Activated CD8-positive, alpha-beta memory T cell treated with anti-CD3 and anti-CD28 coated beads, Interleukin-2, amount 50 U/mL, for 48 hours (primary cell): ENCODE data around the gene ADD1.

ENCODE experiments used
- DNase-seq: peaks from one replicate; pipeline ENCODE4 v3.0.0-alpha.2; 2020

ADD1 gene

DNA sequence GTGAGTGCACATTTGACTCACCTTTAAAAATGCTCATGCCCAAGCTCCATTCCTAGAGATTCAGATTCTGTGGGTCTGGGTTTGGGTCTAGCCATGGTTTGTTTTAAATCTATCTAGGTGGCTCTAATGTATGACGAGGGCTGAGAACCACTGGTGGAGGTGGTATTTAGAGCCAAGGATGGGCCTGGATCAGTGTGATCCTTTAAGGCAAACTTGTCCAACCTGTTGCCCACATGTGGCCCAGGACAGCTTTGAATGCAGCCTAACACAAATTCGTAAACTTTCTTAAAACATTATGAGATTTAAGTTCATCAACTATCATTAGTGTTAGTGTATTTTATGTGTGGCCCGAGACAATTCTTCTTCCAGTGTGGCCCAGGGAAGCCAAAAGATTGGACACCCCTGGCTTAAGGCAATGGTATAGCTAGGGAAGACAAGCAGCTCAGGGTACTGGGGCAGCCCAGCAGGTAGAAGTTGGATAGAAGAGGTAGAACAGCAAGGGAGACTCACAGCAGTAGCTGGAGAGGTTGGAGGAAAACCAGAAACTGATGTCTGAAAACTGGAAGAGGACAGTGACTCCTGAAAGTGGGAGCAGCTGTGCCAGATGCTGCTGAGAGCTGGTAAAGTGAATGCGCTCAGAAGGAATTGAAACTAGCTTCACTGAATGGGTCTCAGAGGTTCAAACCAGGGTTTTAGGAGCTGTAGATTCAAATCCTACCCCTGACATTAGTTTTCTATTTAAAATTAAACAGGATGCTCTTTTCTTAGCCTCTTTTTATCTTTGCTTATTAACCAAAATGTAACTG is 18.2 kb downstream of the ADD1 start:
- no peak for DNase-seq

DNA sequence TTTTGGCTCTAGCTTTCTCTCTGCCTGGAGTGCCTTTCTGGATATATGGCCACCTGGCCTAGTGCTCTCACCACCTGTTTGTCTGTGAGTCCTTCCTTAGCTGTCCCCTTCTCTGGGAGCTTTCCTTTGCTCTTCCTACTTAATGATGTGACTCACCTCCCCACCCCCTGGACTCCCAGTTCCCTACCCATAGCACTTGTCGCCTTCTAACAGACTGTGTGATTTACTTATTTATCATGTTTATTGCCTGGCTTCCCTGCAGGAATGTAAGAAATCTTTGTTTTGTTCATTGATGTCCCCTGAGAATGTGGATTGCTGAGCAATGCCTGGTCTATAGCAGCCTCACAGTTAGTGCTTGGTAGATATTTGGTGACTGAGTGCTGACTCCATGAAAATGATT is 18.9 kb downstream of the ADD1 start:
- no peak for DNase-seq

DNA sequence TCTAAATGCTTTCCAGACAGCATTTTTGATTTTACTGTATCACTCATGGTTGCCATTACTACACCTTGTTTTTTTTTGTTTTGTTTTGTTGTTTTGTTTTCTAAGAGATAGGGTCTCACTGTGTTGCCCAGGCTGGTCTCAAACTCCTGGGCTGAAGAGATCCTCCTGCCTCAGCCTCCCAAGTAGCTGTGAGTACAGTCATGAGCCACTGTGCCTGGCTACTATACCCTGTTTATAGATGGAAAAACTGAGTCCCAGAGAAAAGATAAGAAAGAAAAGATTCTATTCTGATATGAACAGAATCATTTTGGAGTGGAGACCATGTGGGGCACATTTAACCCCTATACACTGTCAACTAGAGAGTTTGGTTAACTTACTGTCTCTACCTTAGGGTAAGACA is 20.0 kb downstream of the ADD1 start:
- no peak for DNase-seq

DNA sequence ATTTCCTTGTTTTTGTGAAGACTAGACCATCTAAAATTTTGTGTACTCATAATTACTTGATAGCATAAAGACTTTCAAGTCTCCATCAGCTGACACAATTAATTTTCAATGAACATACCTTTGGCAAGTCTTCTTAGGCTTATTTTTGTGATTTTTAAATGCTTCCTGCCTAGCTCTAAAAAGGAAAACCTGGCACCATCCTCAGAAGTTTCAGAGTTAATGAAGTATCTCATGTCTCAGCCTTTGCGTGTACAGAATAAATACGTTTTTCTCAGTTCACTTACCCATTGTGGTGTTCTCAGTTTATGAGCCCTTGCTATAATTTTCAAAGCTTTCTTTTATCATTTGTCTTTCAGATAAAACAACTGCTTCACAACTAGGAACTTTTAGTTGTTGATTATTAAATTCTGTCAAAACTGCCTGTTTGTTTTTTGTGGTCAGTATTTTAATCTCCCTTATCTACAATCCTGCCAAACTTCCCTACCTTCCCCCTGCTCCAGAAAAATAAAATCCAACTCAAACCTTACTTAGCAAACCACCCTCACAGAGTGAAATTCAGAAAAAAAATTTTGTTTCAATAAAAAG is 21.6 kb downstream of the ADD1 start:
- DNase-seq, result no peak

DNA sequence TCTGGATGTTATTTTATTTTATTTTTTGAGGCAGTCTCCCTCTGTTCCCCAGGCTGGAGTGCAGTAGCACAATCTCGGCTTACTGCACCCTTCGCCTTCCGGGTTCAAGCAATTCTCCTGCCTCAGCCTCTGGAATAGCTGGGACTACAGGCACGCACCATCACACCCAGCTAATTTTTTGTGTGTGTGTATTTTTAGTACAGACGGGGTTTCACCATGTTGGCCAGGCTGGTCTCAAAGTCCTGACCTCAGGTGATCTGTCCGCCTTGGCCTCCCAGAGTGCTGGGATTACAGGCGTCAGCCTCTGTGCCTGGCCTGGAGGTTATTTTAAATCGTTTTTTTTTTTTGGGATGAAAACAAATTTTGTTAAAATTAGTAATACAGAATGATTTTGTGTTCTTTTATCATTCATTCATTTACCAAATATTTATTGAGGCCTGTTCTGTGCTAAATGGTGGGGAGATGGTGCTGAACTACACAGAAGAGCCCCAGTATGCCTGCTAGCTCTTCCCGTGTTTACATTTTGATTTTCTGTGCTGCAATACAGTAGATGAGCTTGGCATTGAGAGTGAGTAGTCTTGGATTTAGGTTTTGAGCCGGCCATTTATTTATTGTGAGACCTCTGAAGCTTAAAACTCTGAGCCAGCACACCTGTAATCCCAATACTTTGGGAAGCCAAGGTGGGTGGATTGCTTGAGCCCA is 22.7 kb downstream of the ADD1 start:
- DNase-seq, result no peak

DNA sequence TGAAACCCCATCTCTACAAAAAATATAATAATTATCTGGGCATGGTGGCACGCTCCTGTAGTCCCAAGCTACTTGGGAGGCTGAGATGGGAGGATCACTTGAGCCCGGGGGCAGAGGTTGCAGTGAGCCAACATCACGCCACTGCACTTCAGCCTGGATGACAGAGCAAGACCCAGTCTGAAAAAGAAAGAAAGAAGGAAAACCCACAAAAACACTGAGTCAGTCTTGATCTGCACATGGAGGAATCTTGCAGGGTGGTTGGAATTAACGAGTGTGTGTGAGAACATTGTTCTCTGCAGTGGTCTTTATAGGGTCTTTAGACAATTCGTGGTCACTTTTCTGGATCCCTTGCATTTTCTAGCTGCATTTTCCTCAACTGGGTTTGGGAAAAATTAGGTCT is 23.2 kb downstream of the ADD1 start:
- DNase-seq, result no peak

DNA sequence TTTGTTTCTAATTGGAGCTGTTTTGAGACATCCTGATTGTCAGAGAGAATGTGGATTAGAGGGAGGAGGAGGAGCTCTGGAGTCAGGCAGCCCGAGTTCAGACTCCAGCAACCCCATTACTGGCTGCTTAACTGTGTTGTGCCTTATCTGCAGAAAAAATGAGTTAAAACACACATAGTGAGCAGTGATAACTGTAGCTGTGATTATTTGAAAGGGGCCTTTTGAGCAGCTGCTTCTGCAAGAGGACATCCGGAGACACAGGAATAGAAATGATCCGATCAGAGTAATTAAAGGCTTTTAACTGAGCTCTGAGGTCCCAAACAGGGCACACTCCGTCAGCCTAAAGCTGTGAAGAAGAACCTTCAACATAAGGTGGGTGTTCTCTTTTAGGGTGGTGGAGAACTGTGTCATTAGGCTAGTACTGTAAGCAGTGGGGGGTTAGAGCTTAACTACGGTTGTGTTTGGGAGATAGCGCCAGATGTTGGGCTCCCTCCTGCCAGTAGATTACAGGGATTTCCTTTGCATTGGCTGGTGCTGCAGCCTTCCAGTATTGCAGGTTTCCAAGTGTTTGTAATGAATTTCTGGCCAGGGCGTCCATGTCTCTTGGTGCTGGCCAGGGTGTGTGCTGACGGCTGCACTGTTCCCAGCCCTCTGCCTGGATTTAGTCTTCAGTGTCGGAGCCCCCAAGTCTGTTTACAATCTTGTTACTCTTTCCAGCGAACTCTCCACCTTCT is 24.3 kb downstream of the ADD1 start:
- no peak for DNase-seq

DNA sequence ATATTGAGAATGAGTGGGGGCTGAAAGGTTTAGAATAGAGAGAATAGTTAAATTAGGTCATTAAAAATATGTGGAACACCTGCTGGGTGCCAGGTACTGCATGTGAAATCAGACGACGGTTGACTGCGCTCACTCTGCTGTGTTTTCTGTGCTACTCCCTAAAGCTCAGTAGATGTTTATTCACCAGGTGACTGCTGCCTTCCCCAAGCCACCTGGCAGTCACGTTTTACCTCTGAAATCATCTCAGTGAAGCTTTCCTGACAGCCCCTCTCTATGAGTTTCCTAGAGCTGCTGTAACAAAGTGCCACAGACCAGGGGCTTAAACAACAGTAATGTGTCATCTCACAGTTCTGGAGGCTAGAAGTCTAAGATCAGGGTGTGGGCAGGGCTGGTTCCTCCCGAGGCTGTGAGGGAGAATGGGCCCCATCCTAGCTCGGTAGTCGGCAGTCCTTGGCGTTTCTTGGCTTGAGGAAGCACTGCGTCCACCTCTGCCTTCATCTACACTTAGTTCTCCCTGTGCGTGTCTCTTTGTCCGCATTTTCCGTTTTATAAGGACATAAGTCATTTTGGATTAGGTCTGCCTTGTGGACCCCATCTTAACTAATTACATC is 25.3 kb downstream of the ADD1 start:
- no peak for DNase-seq

DNA sequence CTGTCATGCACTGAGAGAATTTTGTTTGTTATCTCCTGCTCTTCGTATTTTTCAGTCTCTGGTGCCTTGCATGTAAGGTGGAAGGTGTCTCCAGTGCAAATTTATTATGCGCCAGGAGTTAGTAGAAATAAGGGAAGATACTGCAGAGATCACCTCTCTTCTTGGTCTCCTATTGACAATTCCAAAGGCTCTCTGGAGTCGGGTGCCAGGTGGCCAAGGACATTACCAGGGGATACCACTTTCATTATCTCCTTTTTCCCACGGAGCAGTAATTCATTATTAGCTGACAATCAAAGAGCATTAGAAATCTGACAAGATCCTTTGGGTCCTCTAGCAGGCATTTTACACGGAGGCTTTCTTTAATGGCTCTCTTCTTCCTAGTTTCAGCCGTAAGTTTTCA is 26.0 kb downstream of the ADD1 start:
- DNase-seq, result no peak

DNA sequence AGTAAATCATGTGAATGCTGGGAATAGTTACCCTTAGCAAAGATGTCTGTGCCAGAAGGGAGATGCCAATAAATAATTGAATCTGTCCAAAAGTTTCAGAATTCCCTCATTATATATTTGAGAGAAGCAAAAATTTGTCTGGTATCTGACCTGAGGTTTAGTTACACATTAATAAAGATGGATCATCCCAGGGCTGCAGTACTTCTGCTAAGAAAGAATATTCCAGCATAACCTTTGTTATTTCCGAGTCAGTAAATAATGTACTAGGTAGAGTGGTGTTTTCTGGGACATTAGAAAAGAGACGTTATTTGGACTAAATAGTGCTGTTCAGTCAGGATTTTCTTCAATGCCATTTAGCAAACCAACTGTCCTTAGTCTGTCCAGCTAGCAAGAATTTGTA is 26.4 kb downstream of the ADD1 start:
- DNase-seq, result no peak

DNA sequence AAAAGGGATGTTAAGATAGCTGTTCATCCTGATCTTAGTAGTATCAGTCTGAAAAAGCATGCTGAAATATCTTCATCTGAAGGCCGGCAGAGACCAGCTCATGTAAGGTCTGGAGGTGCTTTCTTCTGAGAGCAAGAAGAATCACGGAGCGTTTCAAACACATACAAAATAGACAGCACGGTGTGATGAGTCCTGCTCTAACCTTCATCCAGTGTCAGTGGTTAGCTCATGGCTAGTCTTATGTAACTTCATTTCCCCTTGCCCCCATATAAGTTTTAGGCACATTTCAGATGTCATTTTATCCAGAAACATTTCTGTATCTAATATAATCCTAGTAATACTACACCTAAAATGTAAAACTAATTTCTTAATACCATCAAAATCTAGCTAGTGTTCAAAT is 27.8 kb downstream of the ADD1 start:
- no peak for DNase-seq

DNA sequence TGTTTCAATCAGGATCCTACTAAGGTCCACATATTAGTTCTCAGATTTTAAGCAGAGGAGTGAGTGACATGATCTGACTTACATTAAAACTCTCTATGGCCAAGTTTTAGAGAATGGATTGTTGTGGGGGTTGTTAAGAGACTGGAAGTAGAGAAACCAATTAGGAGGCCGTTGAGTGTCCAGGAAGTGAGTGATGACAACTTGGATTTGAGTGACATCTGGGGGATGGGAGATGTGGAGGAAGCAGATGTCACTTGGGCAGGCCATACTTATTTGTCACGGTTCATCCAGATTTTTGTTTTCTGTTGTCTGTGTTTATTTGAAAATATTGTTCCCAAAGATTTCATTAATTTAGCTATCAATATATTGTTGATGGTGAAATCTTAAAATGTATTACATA is 28.3 kb downstream of the ADD1 start:
- no peak for DNase-seq

DNA sequence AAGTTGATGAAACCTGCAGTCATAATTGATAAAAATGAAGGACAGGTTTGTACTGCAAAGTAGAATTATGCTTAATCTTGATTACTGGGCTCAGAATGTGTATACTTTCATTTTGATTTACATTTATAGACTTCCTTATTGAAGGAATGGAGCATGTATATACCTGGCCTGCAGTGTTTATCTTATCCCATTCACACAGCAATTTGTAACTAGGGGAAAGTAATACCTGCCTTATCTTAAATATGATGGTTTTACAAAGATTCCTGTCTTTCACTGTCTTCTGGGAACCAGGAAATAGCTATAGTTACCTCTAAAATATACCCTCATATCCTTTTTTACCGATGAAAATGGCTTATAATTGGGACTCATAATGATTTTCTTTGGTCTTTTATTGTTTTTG is 29.7 kb downstream of the ADD1 start:
- DNase-seq, result no peak

DNA sequence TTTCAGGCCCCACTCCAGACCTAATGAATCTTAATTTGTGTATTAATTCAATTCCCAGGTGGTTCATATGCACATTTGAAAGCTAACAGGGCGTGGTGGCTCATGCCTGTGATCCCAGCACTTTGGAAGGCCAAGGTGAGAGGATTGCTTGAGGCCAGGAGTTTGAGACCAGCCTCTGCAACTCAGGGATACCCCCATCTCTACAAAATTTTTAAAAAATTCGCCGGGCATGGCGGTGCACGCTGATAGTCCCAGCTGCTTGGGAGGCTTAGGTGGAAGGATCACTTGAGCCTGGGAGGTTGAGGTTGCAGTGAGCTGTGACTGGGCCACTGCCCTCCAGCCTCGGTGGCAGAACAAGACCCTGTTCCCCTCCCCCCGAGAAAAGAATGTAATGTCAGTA is 31.2 kb downstream of the ADD1 start:
- DNase-seq, result no peak

DNA sequence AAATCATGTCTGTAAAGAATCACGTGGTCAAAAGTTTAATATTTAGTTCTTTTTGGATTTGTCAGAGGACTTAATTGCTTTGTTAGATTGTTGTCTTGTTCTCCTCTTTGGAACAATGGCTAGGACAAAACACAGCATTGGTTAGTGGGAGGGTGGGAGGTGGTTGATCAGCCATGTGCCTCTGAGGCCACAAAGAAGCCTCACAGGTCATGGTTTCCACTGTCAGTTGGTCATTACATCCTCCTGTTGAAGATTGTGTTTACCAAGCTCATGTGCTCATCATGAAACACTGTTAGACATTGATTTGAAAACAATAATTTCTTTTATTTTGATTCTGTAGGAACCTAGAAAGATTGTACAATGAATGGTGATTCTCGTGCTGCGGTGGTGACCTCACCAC is 31.9 kb downstream of the ADD1 start:
- no peak for DNase-seq

DNA sequence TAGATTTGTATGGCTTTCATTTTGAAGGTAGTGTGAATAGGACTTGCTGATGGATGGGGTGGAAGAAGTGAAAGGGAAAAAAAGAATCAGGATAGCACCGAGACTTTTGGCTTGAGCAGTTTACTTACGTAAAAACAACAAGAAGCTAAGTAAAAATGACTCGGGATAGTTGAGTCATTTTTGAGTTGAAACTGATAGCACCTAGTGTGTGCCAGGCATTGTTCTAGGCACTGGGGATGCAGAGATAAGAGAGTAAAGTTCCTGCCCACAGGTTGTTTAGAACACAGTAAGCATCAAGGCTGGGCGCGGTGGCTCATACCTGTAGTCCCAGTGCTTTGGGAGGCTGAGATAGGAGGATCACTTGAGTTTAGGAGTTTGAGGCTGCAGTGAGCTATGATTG is 34.7 kb downstream of the ADD1 start:
- no peak for DNase-seq

DNA sequence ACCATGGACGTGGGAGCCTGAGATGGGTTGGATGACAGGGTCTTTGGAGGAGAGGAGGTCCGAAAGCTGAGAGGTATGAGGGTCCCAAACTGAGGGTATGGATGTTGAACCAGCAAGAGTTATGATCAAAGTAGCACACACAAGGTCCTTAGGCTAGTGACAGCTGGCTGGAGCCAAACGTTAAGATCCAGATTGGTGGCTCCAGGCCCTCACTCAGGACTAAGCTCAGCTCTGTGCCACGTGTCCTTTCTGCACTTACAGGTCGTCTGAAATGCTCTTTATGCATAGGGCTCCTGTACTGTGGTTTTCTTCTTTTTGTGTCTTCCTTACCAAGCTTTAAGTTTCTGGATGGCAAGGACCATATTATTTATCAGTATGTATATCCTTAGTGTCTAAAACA is 35.4 kb downstream of the ADD1 start:
- DNase-seq, result no peak

DNA sequence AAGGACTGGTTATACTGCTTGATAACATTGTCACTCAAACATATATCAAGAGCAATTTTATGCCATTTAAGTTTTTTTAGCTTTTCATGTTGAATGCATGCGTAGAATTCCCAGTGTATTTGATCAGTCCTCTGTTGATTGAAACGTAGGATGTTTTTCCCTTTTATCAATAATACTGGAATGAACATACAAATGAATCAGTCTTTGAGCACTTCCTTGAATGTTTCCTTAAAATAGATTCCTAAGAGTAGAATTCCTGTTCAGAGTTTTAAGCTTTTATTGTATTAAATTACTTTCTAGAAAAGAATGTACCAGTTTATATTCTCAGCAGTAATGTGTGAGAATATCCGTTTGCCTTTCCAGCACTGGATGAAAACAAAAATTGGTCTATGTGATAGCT is 37.8 kb downstream of the ADD1 start:
- no peak for DNase-seq

DNA sequence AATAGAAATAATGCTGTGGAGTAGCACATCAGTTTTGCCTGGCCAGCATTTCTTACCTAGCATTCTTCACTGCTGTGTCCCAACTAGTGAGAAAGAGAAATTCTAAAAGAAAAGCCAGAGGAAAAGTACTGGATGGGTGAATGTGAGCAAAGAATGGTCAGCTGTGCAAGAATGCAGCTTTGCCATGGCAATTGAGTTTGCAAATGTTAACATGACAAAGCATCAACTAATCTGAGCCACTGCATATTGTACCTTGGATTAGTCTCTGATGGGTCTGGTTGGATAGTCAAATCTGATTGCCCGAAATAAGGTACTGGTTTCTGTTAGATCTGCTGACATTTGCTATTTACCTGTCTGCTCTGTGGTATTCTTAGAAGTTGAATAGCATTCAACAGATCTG is 38.7 kb downstream of the ADD1 start:
- DNase-seq, result no peak

DNA sequence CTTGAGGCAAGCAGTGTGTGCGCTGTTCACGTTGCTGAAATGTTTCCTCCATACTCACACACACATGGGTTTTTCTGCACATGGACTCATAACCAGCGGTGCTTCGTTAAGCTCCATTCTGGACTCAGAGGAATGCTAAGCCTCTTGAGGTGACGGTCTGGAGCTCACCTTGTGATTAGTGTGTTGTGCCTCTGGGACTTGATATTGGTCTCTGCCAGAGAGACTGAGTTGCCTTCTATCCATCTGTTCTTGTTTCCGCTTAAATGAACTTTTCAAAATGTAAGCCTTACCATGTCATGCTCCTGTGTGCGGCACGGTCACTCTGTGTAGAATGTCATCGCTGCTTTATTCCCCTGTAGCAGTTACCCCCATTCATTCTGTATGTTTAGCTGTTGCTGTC is 42.5 kb downstream of the ADD1 start:
- no peak for DNase-seq

DNA sequence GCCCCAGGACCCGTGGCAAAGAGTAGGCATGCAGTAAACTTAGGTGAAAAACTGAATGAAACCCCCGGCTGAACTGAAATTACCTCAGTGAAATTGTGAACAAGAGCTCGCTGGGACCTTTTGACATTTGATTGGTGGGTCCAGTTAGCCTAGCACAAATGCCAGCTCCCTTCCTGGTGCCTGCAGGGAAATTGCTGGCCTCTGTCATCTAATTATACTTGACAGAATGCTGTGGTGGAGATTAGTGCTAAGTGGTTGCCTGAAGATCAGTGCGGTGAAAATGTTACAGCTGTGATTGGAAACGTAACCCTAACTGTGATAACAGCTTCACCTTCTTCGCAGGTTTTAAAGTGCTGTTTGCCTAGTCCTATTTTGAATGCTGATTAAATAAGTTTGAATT is 43.0 kb downstream of the ADD1 start:
- no peak for DNase-seq

DNA sequence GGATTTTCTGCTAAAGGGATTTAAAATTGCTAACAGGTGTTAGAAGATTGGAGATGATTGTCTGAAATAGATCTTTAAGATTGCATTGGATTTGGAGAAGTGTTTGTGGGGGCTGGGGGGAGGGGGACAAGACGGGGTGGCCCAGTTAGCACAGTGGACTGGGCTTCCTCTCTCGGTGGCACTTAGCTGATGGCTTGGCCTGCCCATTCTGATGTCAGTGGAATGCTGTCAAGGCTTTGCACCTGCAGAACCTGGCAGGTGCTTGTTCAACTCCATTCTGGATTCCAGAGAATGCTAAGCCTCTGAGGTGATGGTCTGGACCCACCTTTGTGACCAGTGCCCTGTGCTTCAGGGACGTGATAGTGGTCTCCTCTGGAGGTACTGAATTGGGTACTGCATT is 43.7 kb downstream of the ADD1 start:
- no peak for DNase-seq

DNA sequence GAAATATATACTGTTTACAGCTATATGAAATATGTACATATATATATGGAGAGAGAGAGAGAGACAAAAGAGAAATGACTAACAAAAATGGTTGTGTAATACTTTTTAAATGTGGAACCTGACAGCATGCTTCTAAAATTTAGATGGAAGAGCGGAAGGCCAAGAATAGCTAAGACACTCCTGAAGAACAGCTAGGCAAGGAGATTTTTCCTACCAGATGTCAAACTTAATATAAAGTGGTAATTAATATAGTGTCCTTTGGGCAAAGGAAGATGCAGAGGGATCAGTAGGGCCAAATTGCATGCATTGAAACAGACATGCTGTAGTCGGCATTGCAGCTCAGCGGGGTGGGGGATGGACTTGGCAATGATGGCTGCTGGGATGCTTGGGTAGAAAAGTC is 45.2 kb downstream of the ADD1 start:
- DNase-seq, result no peak
